ENCODE data around the gene NHERF2.

NHERF2 gene

GRCh38 chr16:2042171-2042985 lies 15.7 kb downstream of the NHERF2 start:
- DNase-seq, result no peak

- no peak for DNase-seq
These were observed 16.4 kb downstream of the NHERF2 start for GRCh38 chr16:2042986-2043666.

DNA sequence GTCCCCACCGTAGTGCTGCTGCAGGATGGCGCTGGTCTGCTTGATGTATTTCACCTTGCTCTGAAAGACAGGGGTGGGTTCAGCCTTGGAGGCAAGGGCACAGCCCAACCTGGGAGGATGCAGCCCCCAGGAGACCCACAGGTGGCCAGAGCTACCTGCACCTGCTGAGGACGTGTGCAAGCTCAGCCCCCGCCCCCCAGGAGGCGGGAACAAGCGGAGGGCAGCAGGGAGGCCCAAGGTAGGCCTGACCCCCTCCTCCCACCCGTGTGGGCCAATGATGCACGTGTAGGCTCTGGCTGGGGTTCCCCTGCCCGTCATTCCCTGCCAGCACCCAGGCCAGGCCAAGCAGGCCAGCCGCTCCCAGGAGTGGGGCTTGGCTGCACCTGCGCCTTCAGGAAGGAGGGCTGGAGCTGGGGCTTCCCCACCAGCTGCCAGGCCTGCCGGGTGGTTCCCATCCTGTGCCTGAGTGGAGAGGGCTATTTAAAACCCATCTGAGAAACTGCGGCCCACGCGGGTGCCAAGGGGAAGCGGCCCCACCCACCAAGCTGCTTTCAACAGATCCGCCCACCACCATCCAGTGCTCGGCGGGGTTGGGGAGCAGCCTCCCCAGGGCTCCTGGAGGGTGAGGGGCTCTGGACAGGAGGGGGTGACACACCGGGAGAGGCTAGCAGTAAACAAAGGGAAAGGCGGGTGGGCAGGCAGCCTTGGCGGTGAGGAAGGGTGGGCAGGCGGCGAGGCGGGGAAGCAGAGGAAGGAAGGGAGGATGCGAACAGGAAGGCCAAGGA lies 17.2 kb downstream of the NHERF2 start:
- DNase-seq, result no peak

- no peak for DNase-seq
These were observed 17.8 kb downstream of the NHERF2 start for GRCh38 chr16:2044541-2044940.

DNA sequence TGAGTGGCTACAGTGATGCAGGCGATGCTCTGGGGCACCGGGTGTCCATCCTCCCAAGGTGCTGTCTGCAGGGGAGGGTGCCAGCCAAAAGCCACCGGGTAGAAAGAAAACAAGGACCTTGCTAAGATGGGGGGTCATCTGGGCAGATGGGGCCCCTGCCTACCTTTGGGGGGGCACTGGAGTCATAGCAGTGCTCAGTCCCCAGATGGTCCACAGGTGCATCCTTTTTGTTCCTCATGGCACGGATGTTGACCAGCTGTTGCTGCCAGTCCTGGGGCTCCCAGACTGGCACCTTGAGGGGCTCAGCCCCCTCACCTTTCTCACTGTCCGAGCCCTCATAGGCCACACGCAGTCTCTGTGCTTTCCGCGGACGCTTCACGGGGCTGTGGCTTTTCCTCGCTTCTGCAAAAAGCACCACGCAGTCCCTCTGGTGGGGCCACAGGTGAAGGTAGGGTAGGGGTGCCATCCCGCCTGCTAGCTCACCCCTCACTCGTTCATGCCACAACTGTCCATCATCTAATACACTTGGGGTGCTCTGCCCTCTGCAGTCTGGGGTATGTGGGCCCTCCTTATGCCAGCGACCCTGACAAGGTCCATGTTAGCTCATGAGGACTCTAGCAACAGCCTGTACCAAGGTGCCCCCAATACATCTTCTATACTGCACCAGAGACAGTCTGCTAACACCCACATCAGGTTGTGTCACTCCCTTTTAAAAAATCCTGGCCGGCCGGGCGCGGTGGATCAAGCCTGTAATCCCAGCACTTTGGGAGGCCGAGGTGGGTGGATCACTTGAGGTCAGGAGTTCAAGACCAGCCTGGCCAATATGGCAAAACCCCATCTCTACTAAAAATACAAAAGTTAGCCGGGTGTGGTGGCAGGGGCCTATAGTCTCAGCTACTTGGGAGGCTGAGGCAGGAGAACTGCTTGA lies 19.5 kb downstream of the NHERF2 start:
- DNase-seq, result no peak

GRCh38 chr16:2046893-2047329 lies 20.2 kb downstream of the NHERF2 start:
- no peak for DNase-seq

DNA sequence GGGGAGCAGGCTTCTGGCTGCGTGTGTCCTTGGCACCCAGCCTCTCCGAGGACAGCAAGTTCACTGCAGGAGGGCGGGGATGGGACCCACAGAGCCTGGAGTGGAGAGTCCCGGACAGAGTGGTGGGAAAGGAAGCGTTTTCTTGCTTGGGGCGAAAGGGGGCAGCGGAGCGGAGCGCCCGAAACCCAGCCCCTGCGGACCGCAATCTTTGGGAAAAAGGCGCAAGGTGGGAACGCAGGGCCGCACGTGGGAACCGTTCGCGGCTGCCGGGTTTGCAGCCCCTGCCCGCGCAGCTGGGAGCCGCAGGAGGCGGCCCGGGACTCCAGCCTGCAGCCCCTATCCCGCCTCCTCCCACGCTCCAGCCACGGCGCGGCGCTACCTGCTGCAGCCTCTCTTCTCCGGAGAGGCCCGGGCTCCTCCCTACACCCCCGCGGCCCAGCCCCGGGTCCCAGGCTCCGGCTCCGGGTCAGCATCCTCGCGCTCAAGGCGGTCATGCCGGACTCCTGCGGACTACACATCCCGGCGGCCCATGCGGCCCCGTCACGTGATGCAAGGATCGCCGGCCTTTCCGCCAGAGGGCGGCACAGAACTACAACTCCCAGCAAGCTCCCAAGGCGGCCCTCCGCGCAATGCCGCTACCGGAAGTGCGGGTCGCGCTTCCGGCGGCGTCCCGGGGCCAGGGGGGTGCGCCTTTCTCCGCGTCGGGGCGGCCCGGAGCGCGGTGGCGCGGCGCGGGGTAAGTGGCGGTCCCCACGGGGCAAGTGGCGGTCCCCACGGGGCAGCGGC lies 20.8 kb downstream of the NHERF2 start, which contains the start of the genes NTHL1 and TSC2:
Gene NTHL1, minus strand, starts transcription at position 505 of the 786 bp plus-strand sequence. Its CDS starts 11 bp downstream, at position 494.
Gene TSC2, plus strand, starts transcription at position 656 of the 786 bp plus-strand sequence. CDS start 631 bp downstream, outside the sequence.
- DNase-seq, result peak; percentile 92

DNA sequence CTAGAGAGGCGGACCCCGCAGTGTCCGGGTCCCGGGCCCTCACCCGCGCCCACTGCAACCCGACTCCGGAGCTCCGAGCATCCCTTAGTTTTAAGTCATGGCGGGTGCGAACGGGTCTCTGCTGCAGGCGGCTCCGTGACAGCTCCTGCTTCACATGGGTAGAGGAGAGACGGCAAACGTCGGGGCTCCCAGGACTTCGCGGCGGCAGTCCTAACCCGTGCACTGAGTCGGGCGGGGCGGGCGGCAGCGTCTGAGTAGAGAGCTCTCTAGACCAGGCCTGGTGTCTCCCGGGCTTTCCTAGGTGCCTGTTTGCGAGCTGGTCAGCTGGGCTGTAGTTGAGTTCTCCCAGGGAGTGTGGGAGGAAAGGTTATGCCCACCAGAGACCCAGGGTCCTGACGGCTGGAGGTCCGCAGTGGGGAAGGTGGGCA lies 21.4 kb downstream of the NHERF2 start:
- DNase-seq, result no peak

GRCh38 chr16:2053211-2053610 lies 26.5 kb downstream of the NHERF2 start:
- DNase-seq, result no peak

- no peak for DNase-seq
These were observed 27.2 kb downstream of the NHERF2 start for GRCh38 chr16:2053897-2054296.

DNA sequence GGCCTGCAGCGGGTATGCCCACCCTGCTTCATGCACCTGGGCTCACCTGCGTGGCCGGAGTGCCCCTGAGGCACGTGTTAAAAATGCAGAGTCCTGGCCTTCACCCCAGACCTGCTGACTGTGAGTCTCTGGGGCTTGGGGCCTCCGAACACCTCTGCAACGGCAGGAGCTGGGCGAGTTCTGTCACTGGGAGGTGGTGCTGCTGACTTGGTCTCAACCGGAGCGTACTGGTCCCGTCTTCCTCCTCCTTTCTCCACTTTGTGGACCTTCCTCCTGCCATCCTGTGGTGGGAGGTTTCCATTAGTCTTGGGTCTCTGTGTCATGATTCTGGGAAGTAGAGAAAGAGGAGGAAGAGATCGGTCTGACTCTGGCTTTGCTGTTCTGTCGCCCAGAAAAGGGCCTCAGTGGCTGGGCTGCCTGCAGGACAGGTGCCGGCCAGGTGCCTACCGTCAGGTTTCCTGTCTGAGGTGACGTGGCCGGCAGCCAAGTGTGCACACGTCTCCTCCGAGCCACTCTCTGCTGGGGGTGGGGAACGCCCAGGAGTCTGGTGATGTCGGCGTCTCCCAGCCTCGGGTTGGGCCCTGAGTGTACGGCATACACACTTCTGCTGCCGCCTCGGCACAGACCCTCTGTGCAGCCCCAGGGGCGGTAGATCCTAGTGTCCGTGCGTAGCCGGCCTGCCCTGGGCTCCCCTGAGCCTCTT lies 28.0 kb downstream of the NHERF2 start:
- DNase-seq, result no peak

GRCh38 chr16:2056077-2056476 lies 29.4 kb downstream of the NHERF2 start:
- DNase-seq, result no peak

DNA sequence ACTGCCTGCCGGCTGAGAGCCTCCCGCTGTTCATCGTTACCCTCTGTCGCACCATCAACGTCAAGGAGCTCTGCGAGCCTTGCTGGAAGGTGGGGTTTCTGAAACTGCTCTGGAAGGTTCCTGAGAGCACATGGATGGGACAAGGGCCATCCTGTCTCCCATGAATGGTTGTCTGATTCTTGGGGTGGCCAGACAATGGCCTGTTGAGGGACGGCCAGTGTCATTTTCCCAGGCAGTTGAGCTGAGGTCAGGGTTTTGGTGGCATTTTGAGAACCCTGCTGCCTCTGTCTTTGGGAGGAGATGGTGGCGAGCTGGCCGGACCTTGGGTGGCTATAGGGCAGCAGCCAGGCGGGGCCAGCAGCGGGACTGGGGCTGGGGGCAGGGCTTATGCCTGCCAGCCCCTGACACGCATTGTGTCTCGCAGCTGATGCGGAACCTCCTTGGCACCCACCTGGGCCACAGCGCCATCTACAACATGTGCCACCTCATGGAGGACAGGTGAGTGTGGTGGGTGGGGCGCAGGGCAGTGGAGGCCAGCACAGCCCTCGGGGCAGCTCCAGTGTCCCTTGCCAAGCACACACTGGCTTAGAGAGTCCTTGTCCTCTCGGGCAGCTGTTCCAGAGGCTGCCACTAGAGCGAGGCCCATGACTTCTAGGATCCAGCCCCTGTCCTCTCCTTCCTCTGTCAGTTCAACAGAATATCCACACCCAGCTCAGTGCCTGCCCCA lies 30.1 kb downstream of the NHERF2 start:
- DNase-seq, result no peak

- no peak for DNase-seq
These were observed 30.7 kb downstream of the NHERF2 start for GRCh38 chr16:2057438-2057837.

GRCh38 chr16:2058420-2058819 lies 31.7 kb downstream of the NHERF2 start:
- no peak for DNase-seq

DNA sequence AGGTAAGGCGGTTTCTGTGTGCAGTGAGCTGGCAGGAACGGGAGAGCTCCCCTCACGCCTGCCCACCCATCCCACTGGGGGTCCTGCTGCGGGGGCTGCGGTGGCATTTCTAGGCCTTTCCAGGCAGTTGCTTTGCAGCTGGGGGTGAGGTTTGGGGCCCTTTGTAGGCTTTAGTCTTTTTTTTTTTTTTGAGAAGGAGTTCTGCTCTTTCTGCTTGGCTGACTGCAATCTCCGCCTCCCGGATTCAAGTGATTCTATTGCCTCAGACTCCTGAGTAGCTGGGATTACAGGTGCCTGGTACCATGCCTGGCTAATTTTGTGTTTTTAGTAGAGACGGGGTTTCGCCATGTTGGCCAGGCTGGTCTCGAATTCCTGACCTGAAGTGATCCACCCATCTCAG lies 32.2 kb downstream of the NHERF2 start:
- DNase-seq, result no peak

GRCh38 chr16:2060346-2060745 lies 33.6 kb downstream of the NHERF2 start:
- DNase-seq, result no peak

DNA sequence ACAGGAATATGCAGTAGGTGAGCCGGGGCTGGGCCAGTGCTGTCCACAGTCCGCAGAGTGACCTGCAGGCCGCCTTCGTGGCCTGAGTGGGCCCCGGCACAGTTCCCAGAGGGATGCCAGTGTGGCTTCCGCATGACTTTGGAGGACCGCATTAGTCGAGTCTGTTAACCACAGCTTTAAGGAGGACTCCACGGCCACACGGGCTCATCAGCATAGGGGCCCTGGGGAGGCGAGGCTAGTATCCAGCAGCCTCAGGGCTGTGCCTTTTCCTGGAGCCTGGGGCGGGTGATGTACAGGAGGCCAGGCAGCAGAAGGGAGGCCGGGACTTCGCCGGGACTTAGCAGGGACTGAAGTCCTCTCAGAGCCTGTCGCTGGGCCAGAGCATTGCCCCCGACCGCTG lies 34.3 kb downstream of the NHERF2 start:
- DNase-seq, result no peak

- no peak for DNase-seq
These were observed 34.8 kb downstream of the NHERF2 start for GRCh38 chr16:2061526-2061925.

DNA sequence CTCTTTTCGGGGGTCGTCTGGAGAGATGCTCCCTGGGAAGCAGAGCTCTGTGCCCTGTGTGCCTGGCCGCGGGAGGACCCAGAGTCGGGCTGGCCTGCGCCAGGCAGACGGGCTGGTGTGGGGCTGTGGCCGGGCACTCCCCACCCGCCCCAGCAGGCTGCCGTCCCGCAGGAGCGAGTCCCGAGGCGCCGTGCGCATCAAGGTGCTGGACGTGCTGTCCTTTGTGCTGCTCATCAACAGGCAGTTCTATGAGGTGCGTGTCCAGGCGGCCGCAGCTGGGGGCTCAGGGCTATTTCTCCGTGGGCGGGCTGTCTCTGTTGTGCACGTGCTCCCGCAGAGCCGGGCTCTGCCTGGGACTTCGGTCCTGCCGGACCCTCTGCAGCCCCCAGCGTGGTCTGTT lies 36.1 kb downstream of the NHERF2 start:
- DNase-seq, result no peak

Measured in stimulated activated naive CD4-positive, alpha-beta T cell treated with Interleukin-2 at 50 U/mL for 16 hours (primary cell).